BLaER1 treated with 17β-estradiol and CSF1 and Interleukin-3, amounts not matched to agents 10 nM and 100 nM (cell line): ENCODE results near the gene MBOAT1.
"Not testable (repeated sequence)": the region's sequence is repeated elsewhere in the genome, so short reads cannot be mapped to it uniquely, and the experiment has no call there.

Source experiments
- H3K27ac ChIP-seq, 11 experiments: shearing (Covaris generic); formaldehyde crosslinking; 2 replicates each; pipeline ENCODE4 v1.8.1; 2022
- H3K27me3 ChIP-seq, 11 experiments: shearing (Covaris generic); formaldehyde crosslinking; 2 replicates each; pipeline ENCODE4 v1.8.1; 2022
- H3K36me3 ChIP-seq, 11 experiments: shearing (Covaris generic); formaldehyde crosslinking; 2 replicates each; pipeline ENCODE4 v1.8.1; 2022
- H3K4me1 ChIP-seq, 10 experiments: shearing (Covaris generic); formaldehyde crosslinking; 2 replicates each; pipeline ENCODE4 v1.8.1; 2022
- H3K4me2 ChIP-seq, 11 experiments: shearing (Covaris generic); formaldehyde crosslinking; 2 replicates each; pipeline ENCODE4 v1.8.1; 2022
- H3K4me3 ChIP-seq, 10 experiments: shearing (Covaris generic); formaldehyde crosslinking; 2 replicates each; pipeline ENCODE4 v1.8.1; 2022
- H3K9ac ChIP-seq, 11 experiments: shearing (Covaris generic); formaldehyde crosslinking; 2 replicates each; pipeline ENCODE4 v1.8.1; 2022
- H3K9me3 ChIP-seq, 11 experiments: shearing (Covaris generic); formaldehyde crosslinking; replicated peaks in 1 of 11; 2 replicates each; pipeline ENCODE4 v1.8.1; 2022
- H4K20me1 ChIP-seq, 11 experiments: shearing (Covaris generic); formaldehyde crosslinking; 2 replicates each; pipeline ENCODE4 v1.8.1; 2022
- Cebpa-rat ChIP-seq, 11 experiments: shearing (Covaris generic); IDR thresholded peaks; 2 replicates each; pipeline ENCODE4 v1.8.1; 2022

The MBOAT1 gene

GRCh38 chr6:20147469-20147868 lies 64.8 kb downstream of the MBOAT1 start:
- Histone ChIP-seq H3K4me3 (no peak overlapping the region), H3K27ac (peak overlapping the region in 1 of 11 experiments; percentile 48; a peak in 1 of 22 replicates), H3K4me2 (no peak overlapping the region), H3K4me1 (peaks cover 0 to 21% (median 0%) of the 10 kb centered on the region in 10 experiments; a peak in 6 of 20 replicates), H3K9me3 (peaks cover 0 to 13% (median 7%) of the 10 kb centered on the region in 11 experiments; a peak in 10 of 22 replicates), H3K27me3 (no peaks in the 10 kb centered on the region), H4K20me1 (no peaks in the 10 kb centered on the region), H3K36me3 (peaks cover 3 to 59% (median 15%) of the 10 kb centered on the region in 11 experiments; a peak in 15 of 22 replicates), H3K9ac (no peak overlapping the region)
- TF ChIP-seq Cebpa-rat (IDR thresholded peaks at IDR 0.05), result no peak

GRCh38 chr6:20146831-20147230 lies 65.4 kb downstream of the MBOAT1 start:
- peaks cover 0 to 13% (median 7%) of the 10 kb centered on the region in 11 experiments; a peak in 10 of 22 replicates for H3K9me3 ChIP-seq
- not testable (repeated sequence) for H3K4me2 ChIP-seq, H4K20me1 ChIP-seq, H3K9ac ChIP-seq, H3K4me3 ChIP-seq, H3K27me3 ChIP-seq
- peaks cover 3 to 62% (median 15%) of the 10 kb centered on the region in 11 experiments; a peak in 15 of 22 replicates for H3K36me3 ChIP-seq
- H3K27ac ChIP-seq, result peak overlapping the region in 1 of 11 experiments; percentile 24; a peak in 1 of 22 replicates
- peaks cover 0 to 21% (median 0%) of the 10 kb centered on the region in 10 experiments; a peak in 6 of 20 replicates for H3K4me1 ChIP-seq

GRCh38 chr6:20146291-20146690 lies 66.0 kb downstream of the MBOAT1 start:
- Histone ChIP-seq H4K20me1 (no peaks in the 10 kb centered on the region), H3K9me3 (peaks cover 0 to 13% (median 7%) of the 10 kb centered on the region in 11 experiments; a peak in 10 of 22 replicates)
- no peak for TF ChIP-seq Cebpa-rat (IDR thresholded peaks at IDR 0.05)

GRCh38 chr6:20142866-20143265 lies 69.4 kb downstream of the MBOAT1 start:
- Histone ChIP-seq H3K36me3 (peaks cover 1 to 69% (median 20%) of the 10 kb centered on the region in 11 experiments; a peak in 13 of 22 replicates), H3K27me3 (no peaks in the 10 kb centered on the region), H3K9ac (no peak overlapping the region), H3K27ac (no peak overlapping the region), H4K20me1 (no peaks in the 10 kb centered on the region), H3K4me2 (no peak overlapping the region), H3K9me3 (peaks cover 0 to 13% (median 7%) of the 10 kb centered on the region in 11 experiments; a peak in 10 of 22 replicates), H3K4me3 (no peak overlapping the region), H3K4me1 (peaks cover 0 to 8% (median 0%) of the 10 kb centered on the region in 10 experiments; a peak in 6 of 20 replicates)
- TF ChIP-seq Cebpa-rat (IDR thresholded peaks at IDR 0.05), result no peak

More at GRCh38 chr6:20146291-20146690, 66.0 kb downstream of the MBOAT1 start:
- Histone ChIP-seq H3K9ac (no peak overlapping the region), H3K36me3 (peaks cover 3 to 64% (median 20%) of the 10 kb centered on the region in 11 experiments; a peak in 15 of 22 replicates), H3K4me1 (peaks cover 0 to 21% (median 0%) of the 10 kb centered on the region in 10 experiments; a peak in 6 of 20 replicates), H3K27ac (peak overlapping the region in 1 of 11 experiments; percentile 24; a peak in 1 of 22 replicates), H3K4me2 (no peak overlapping the region), H3K27me3 (no peaks in the 10 kb centered on the region), H3K4me3 (no peak overlapping the region)

- Histone ChIP-seq H3K4me3 (no peak overlapping the region), H3K4me1 (peaks cover 0 to 9% (median 0%) of the 10 kb centered on the region in 10 experiments; a peak in 3 of 20 replicates), H3K9ac (no peak overlapping the region), H4K20me1 (no peaks in the 10 kb centered on the region), H3K27me3 (no peaks in the 10 kb centered on the region), H3K36me3 (peaks cover 0 to 65% (median 20%) of the 10 kb centered on the region in 11 experiments; a peak in 13 of 22 replicates), H3K27ac (no peak overlapping the region), H3K9me3 (peaks cover 0 to 7% (median 3%) of the 10 kb centered on the region in 11 experiments; a peak in 10 of 22 replicates), H3K4me2 (no peak overlapping the region)
- TF ChIP-seq Cebpa-rat (IDR thresholded peaks at IDR 0.05), result no peak
Observed at GRCh38 chr6:20141931-20142330, 70.3 kb downstream of the MBOAT1 start.

- not testable (repeated sequence) for H3K4me2 ChIP-seq, H4K20me1 ChIP-seq, H3K4me1 ChIP-seq, H3K9ac ChIP-seq, H3K27ac ChIP-seq, H3K9me3 ChIP-seq, H3K27me3 ChIP-seq, H3K4me3 ChIP-seq
- peaks cover 0 to 55% (median 20%) of the 10 kb centered on the region in 11 experiments; a peak in 13 of 22 replicates for H3K36me3 ChIP-seq
Observed at GRCh38 chr6:20139127-20139963, 72.9 kb downstream of the MBOAT1 start.

- no peak overlapping the region for H3K9ac ChIP-seq
- H3K9me3 ChIP-seq, result no peaks in the 10 kb centered on the region; a peak in 1 of 22 replicates
- peaks cover 0 to 10% (median 0%) of the 10 kb centered on the region in 10 experiments; a peak in 3 of 20 replicates for H3K4me1 ChIP-seq
- H3K27me3 ChIP-seq, result no peaks in the 10 kb centered on the region
- no peak overlapping the region for H3K4me3 ChIP-seq
- no peak overlapping the region for H3K27ac ChIP-seq
- H3K4me2 ChIP-seq, result no peak overlapping the region
- TF ChIP-seq Cebpa-rat (IDR thresholded peaks at IDR 0.05), result no peak
- peaks cover 0 to 40% (median 7%) of the 10 kb centered on the region in 11 experiments; a peak in 10 of 22 replicates for H3K36me3 ChIP-seq
- H4K20me1 ChIP-seq, result no peaks in the 10 kb centered on the region
Observed at GRCh38 chr6:20137837-20138236, 74.4 kb downstream of the MBOAT1 start.

GRCh38 chr6:20137240-20137639 lies 75.0 kb downstream of the MBOAT1 start:
- no peaks in the 10 kb centered on the region for H3K27me3 ChIP-seq
- H4K20me1 ChIP-seq, result no peaks in the 10 kb centered on the region
- no peak overlapping the region for H3K27ac ChIP-seq
- peaks cover 0 to 34% (median 6%) of the 10 kb centered on the region in 11 experiments; a peak in 7 of 22 replicates for H3K36me3 ChIP-seq
- TF ChIP-seq Cebpa-rat (IDR thresholded peaks at IDR 0.05), result no peak
- H3K4me2 ChIP-seq, result peak overlapping the region in 1 of 11 experiments; percentile 48; a peak in 1 of 22 replicates
- no peak overlapping the region for H3K4me3 ChIP-seq
- H3K4me1 ChIP-seq, result peaks cover 0 to 10% (median 0%) of the 10 kb centered on the region in 10 experiments; a peak in 3 of 20 replicates
- H3K9me3 ChIP-seq, result peaks cover 0 to under 1% (median 0%) of the 10 kb centered on the region in 11 experiments; a peak in 1 of 22 replicates
- H3K9ac ChIP-seq, result no peak overlapping the region

GRCh38 chr6:20135677-20136268 lies 76.5 kb downstream of the MBOAT1 start:
- no peaks in the 10 kb centered on the region for H3K27me3 ChIP-seq
- H3K4me1 ChIP-seq, result peaks cover 0 to 21% (median 0%) of the 10 kb centered on the region in 10 experiments; a peak in 6 of 20 replicates
- no peak overlapping the region for H3K4me3 ChIP-seq
- H3K36me3 ChIP-seq, result peaks cover 0 to 27% (median 0%) of the 10 kb centered on the region in 11 experiments; a peak in 7 of 22 replicates
- H3K9ac ChIP-seq, result no peak overlapping the region
- peaks cover 0 to 7% (median 0%) of the 10 kb centered on the region in 11 experiments; a peak in 4 of 22 replicates for H3K9me3 ChIP-seq
- TF ChIP-seq Cebpa-rat (IDR thresholded peaks at IDR 0.05), result no peak
- H4K20me1 ChIP-seq, result no peaks in the 10 kb centered on the region
- no peak overlapping the region for H3K4me2 ChIP-seq
- no peak overlapping the region for H3K27ac ChIP-seq
